HepG2 (cell line): ENCODE results near the gene ALS2. TPM values are rescaled to one million over a fixed set of nuclear protein-coding genes. Genes with fewer than 3 reads are reported as not detected.

Experiments used
- ATAC-seq: fragments of 200-7000 bp; cut with Tn5 transposase; 3 replicates; pipeline ENCODE4 v1.9.1; 2020; ENCODE audit warnings: mild to moderate bottlenecking, moderate library complexity
- BruUV-seq: library from RNA; stranded (reverse); fragments of 400-500 nt; replicated peaks from 2 replicates; lab custom pipeline; 2021; lab: Mats Ljungman, UMichigan
- CTCF ChIA-PET: fragments of 300-600 bp; formaldehyde crosslinking; extraction: SDS; loops from one replicate; lab custom pipeline; 2021; ENCODE audit warnings: low total read pairs, inconsistent platforms, low intra/inter-chr PET ratio; lab: Yijun Ruan, JAX
- POLR2A ChIA-PET: fragments of 350-600 bp; sonication (Branson Sonifier 250); formaldehyde crosslinking; loops from one replicate; lab custom pipeline; 2020; ENCODE audit warnings: antibody characterized with exemption, inconsistent platforms; lab: Yijun Ruan, JAX
- DNase-seq: peaks from one replicate; pipeline ENCODE4 v3.0.0-alpha.2; 2015; ENCODE audit warnings: low spot score
- FAIRE-seq: peaks from 3 replicates; lab custom pipeline; 2011; peaks lifted over from hg19 to GRCh38; lab: Jason Lieb, UNC
- H2AFZ ChIP-seq: one replicate; pipeline ENCODE4 v1.6.1; 2011; ENCODE audit warnings: low read length, inconsistent platforms
- H3K27ac ChIP-seq: fragments of 300-600 bp; 3 replicates; pipeline ENCODE4 v1.8.0; 2011; ENCODE audit warnings: mixed run types, mild to moderate bottlenecking, mixed read lengths, low read length, inconsistent platforms; ENCODE audit not compliant: insufficient read depth; ENCODE audit errors: extremely low read length
- H3K27me3 ChIP-seq, 2 experiments: fragments of 200-600 bp in 1 of 2; 2 replicates in 1 of 2; 3 replicates in 1 of 2; pipeline versions ENCODE4 v1.6.0 to v1.8.0; 2011; ENCODE audit warnings: low read length in 2 of 2, mild to moderate bottlenecking in 2 of 2, moderate library complexity in 2 of 2, inconsistent platforms in 1 of 2; ENCODE audit not compliant: insufficient read depth in 2 of 2, control insufficient read depth in 1 of 2
- H3K36me3 ChIP-seq, 2 experiments: fragments of 200-600 bp in 1 of 2; replicated peaks in 1 of 2; 2 replicates in 1 of 2; 3 replicates in 1 of 2; pipeline versions ENCODE4 v1.5.1 to v1.8.0; 2011; ENCODE audit warnings: low read length in 2 of 2, inconsistent platforms in 1 of 2; ENCODE audit not compliant: insufficient read depth in 2 of 2, control insufficient read depth in 1 of 2
- H3K4me1 ChIP-seq: 2 replicates; pipeline ENCODE4 v1.5.1; 2012; ENCODE audit warnings: low read length, inconsistent platforms; ENCODE audit not compliant: insufficient read depth
- H3K4me2 ChIP-seq: 2 replicates; pipeline ENCODE4 v1.6.0; 2011; ENCODE audit warnings: low read depth, low read length, inconsistent platforms
- H3K4me3 ChIP-seq, 3 experiments: fragments of 200-600 bp in 1 of 3; sonication (generic), shearing (Covaris generic) in 1 of 3; replicated peaks in 1 of 3; 2 replicates each; pipeline ENCODE4 v1.5.1; 2011 to 2016; ENCODE audit warnings: low read length in 3 of 3, inconsistent platforms in 2 of 3, low read depth in 2 of 3, mild to moderate bottlenecking in 2 of 3, control low read depth in 1 of 3, mixed read lengths in 1 of 3; ENCODE audit not compliant: insufficient read depth in 1 of 3
- H3K79me2 ChIP-seq: one replicate; pipeline ENCODE4 v1.6.1; 2011; ENCODE audit warnings: low read length, inconsistent platforms; ENCODE audit not compliant: insufficient read depth
- H3K9ac ChIP-seq: 2 replicates; pipeline ENCODE4 v1.6.0; 2011; ENCODE audit warnings: mild to moderate bottlenecking, low read depth, low read length, inconsistent platforms; ENCODE audit not compliant: insufficient read depth
- H3K9me3 ChIP-seq: 2 replicates; pipeline ENCODE4 v1.5.1; 2012; ENCODE audit warnings: mild to moderate bottlenecking, low read length
- H4K20me1 ChIP-seq: 2 replicates; pipeline ENCODE4 v1.6.0; 2011; ENCODE audit warnings: inconsistent platforms, mild to moderate bottlenecking, low read length, moderate library complexity; ENCODE audit not compliant: insufficient read depth
- ARID3A ChIP-seq: IDR thresholded peaks from 2 replicates; pipeline ENCODE4 v1.6.1; 2012; ENCODE audit warnings: low read depth, low read length, improper control_type of control experiment
- KLF11 ChIP-seq: IDR thresholded peaks from 2 replicates; pipeline ENCODE4 v1.6.1; 2016; ENCODE audit warnings: missing compliant biosample characterization
- NCOA2 ChIP-seq: sonication (generic); formaldehyde crosslinking; IDR thresholded peaks from 2 replicates; pipeline ENCODE4 v1.8.0; 2022; ENCODE audit warnings: inconsistent platforms
- PLRG1 ChIP-seq: fragments of 450-650 bp; conservative IDR thresholded peaks from 2 replicates; pipeline ENCODE4 v1.6.1; 2016
- TFAP4 ChIP-seq: sonication (generic); IDR thresholded peaks from 2 replicates; pipeline ENCODE4 v1.6.1; 2016; ENCODE audit warnings: low read depth, borderline replicate concordance
- ZNF503 ChIP-seq: sonication (generic); formaldehyde crosslinking; IDR thresholded peaks from 2 replicates; pipeline ENCODE4 v1.4.0; 2020; ENCODE audit warnings: missing genetic modification reagents
- ZNF713 ChIP-seq: sonication (generic); formaldehyde crosslinking; IDR thresholded peaks from 2 replicates; pipeline ENCODE4 v1.4.0; 2020; ENCODE audit warnings: mild to moderate bottlenecking, missing genetic modification reagents
- ZSCAN25 ChIP-seq: sonication (generic); formaldehyde crosslinking; IDR thresholded peaks from 2 replicates; pipeline ENCODE4 v1.8.0; 2022; ENCODE audit warnings: mild to moderate bottlenecking, missing genetic modification reagents
- WGBS: methylation state at CpG from one replicate; pipeline ENCODE4 v1.1.6; 2017; ENCODE audit warnings: low lambda C conversion rate; 5-methylcytosine and 5-hydroxymethylcytosine counted together
- in situ Hi-C: cut with HindIII; loops from 2 replicates; pipeline ENCODE4 v1.10.0; 2017; ENCODE audit warnings: low pct_unique_long_range_greater_than_20kb; ENCODE audit not compliant: extremely low pct_ligation_motif_present
- intact Hi-C: fragments of 100-400 bp; cut with micrococcal nuclease; formaldehyde crosslinking; loops from one replicate; pipeline ENCODE4 v1.10.0; 2022; ENCODE audit not compliant: unreplicated experiment
- polyA plus RNA-seq, 8 experiments: library from polyadenylated mRNA; depleted of rRNA in 3 of 8; stranded (reverse) in 7 of 8; unstranded in 1 of 8; fragments of >200 nt; fragmentation: Illumina TruSeq in 4 of 8; extraction: Trizol in 4 of 8; gene quantifications; 2 replicates each; pipeline versions ENCODE4 v1.2.1 to v1.2.3, GENCODE V29; 2011 to 2016; ENCODE audit warnings: low read depth in 4 of 8, missing spikeins in 1 of 8, mixed read lengths in 1 of 8; ENCODE audit not compliant: insufficient read depth in 1 of 8
- total RNA-seq, 5 experiments: library from RNA; depleted of rRNA; stranded (reverse); fragments of >200 nt; fragmentation: Illumina TruSeq; extraction: Trizol; gene quantifications; 2 replicates each; pipeline ENCODE4 v1.2.3, GENCODE V29; 2016; ENCODE audit warnings: low read depth in 1 of 5

ALS2 gene
- total and polyA plus RNA-seq, 2 of the 13 experiments (the other 11 are each of a cell fraction or from before 2014, with no cell fraction given): 12.7 to 19.3 TPM

GRCh38 chr2:201701646-201702045, 79.1 kb downstream of the ALS2 start:
- Histone ChIP-seq H3K27ac (no peak overlapping the region), H3K9me3 (no peaks in the 10 kb centered on the region), H4K20me1 (no peaks in the 10 kb centered on the region), H3K4me3 (no peak overlapping the region), H3K4me1 (no peaks in the 10 kb centered on the region), H3K36me3 (peaks cover 2 to 26% of the 10 kb centered on the region in 2 experiments; a peak in 1 of 5 replicates), H3K4me2 (no peak overlapping the region), H3K27me3 (no peaks in the 10 kb centered on the region), H2AFZ (no peak overlapping the region), H3K79me2 (no peaks in the 10 kb centered on the region), H3K9ac (no peak overlapping the region)
- intact Hi-C loops: no loop called here
- TF ChIP-seq ZNF713 (CRISPR knock-in tag) (no peak), ARID3A (no peak), ZSCAN25 (CRISPR knock-in tag) (no peak), NCOA2 (no peak), KLF11 (no peak), ZNF503 (no peak), TFAP4 (no peak), PLRG1 (no peak)
- ATAC-seq (no peak), FAIRE-seq (no peak), DNase-seq (no peak)
- WGBS: 96% methylated on average over 1 of the region's 1 CpG
- POLR2A ChIA-PET: no interaction called here
- CTCF ChIA-PET: no interaction called here
- in situ Hi-C loops: no loop called here
- BruUV-seq: no TSS peak
